Memory B cell (primary cell): ENCODE data around the gene SEMA5A.

Experiments
- ATAC-seq: fragments of 150-1000 bp; cut with Tn5 transposase; 2 replicates; pipeline ENCODE4 v1.10.0; 2021; ENCODE audit warnings: low read depth, mild to moderate bottlenecking, moderate library complexity
- DNase-seq, 2 donors: peaks; one replicate each; pipeline ENCODE4 v3.0.0; 2022; ENCODE audit warnings: low spot score in 2 of 2
- H3K27ac Mint-ChIP-seq: one replicate; pipeline ENCODE4 v1.8.0; 2022; ENCODE audit warnings: mild to moderate bottlenecking, moderate library complexity, mixed read lengths
- H3K27me3 Mint-ChIP-seq: one replicate; pipeline ENCODE4 v1.8.0; 2022; ENCODE audit warnings: mixed read lengths
- H3K36me3 Mint-ChIP-seq: one replicate; pipeline ENCODE4 v1.8.0; 2022; ENCODE audit warnings: mild to moderate bottlenecking, mixed read lengths
- H3K4me1 Mint-ChIP-seq: one replicate; pipeline ENCODE4 v1.8.0; 2022; ENCODE audit warnings: mixed read lengths
- H3K4me3 Mint-ChIP-seq: one replicate; pipeline ENCODE4 v1.8.0; 2022; ENCODE audit warnings: mild to moderate bottlenecking, moderate library complexity, mixed read lengths
- H3K9me3 Mint-ChIP-seq: one replicate; pipeline ENCODE4 v1.8.0; 2022; ENCODE audit warnings: mixed read lengths

Gene SEMA5A

GRCh38 chr5:9046756-9047481 is 499.0 kb downstream of the SEMA5A start:
- H3K4me1 Mint-ChIP-seq: no peaks in the 10 kb centered on the region
- no peak for DNase-seq
- no peak for ATAC-seq
- no peak overlapping the region for H3K4me3 Mint-ChIP-seq
- no peaks in the 10 kb centered on the region for H3K9me3 Mint-ChIP-seq
- H3K27me3 Mint-ChIP-seq: no peaks in the 10 kb centered on the region
- no peaks in the 10 kb centered on the region for H3K36me3 Mint-ChIP-seq
- H3K27ac Mint-ChIP-seq: no peak overlapping the region

GRCh38 chr5:9045946-9046345 is 499.9 kb downstream of the SEMA5A start:
- no peaks in the 10 kb centered on the region for H3K36me3 Mint-ChIP-seq
- no peaks in the 10 kb centered on the region for H3K9me3 Mint-ChIP-seq
- ATAC-seq: no peak
- H3K4me1 Mint-ChIP-seq: no peaks in the 10 kb centered on the region
- H3K4me3 Mint-ChIP-seq: no peak overlapping the region
- H3K27me3 Mint-ChIP-seq: no peaks in the 10 kb centered on the region
- DNase-seq: no peak
- no peak overlapping the region for H3K27ac Mint-ChIP-seq

DNA sequence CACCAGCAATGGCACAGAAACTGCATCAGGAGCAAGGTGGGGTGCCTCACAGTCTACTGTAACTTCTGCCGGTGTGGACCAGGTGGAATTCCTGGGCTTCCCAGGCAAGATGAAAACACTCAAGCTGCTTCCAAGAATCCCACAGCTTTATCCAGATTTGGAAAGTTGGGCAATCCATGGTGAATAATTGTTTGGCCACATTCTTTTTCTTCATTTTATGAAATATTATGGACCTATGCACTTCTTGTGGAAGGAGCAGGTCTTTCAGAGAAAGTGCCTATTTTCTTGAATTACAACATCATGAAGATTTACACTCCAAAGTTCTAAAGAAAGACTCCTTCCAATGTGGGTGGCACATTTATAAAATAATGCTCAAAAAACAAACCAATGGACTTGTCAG is 503.6 kb downstream of the SEMA5A start:
- Mint-ChIP-seq H3K36me3 (no peaks in the 10 kb centered on the region), H3K27me3 (no peaks in the 10 kb centered on the region)
- no peak for ATAC-seq

DNA sequence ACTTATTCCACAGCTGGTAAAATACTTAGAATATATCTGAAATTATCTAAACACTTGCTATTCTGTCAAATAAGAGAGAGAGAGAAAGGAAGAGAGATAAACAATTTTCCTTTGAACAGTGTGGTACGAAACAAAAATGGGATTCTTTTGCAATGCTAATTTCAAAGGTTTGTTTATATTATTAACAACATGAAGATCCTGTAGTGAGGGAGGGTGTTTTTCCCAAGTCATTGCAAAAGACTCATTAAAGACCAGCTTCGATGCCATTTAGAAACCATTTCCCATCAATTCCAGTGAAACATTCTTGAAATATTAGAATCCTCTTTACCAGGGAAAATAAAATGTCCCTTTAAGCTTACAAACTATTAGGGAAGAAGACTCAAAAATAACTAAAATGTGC is 505.4 kb downstream of the SEMA5A start:
- H3K36me3 Mint-ChIP-seq: no peaks in the 10 kb centered on the region
- H3K9me3 Mint-ChIP-seq: peaks cover 3% of the 10 kb centered on the region
- no peak for ATAC-seq
- no peak for DNase-seq
- no peaks in the 10 kb centered on the region for H3K27me3 Mint-ChIP-seq
- H3K27ac Mint-ChIP-seq: no peak overlapping the region
- H3K4me3 Mint-ChIP-seq: no peak overlapping the region
- no peaks in the 10 kb centered on the region for H3K4me1 Mint-ChIP-seq

More for the DNA sequence above, 503.6 kb downstream of the SEMA5A start:
- H3K27ac Mint-ChIP-seq: no peak overlapping the region
- DNase-seq: no peak
- H3K9me3 Mint-ChIP-seq: peaks cover 3% of the 10 kb centered on the region
- no peaks in the 10 kb centered on the region for H3K4me1 Mint-ChIP-seq
- H3K4me3 Mint-ChIP-seq: no peak overlapping the region

GRCh38 chr5:9037048-9037447 is 508.8 kb downstream of the SEMA5A start:
- no peaks in the 10 kb centered on the region for H3K36me3 Mint-ChIP-seq
- no peak overlapping the region for H3K27ac Mint-ChIP-seq
- H3K4me3 Mint-ChIP-seq: no peak overlapping the region
- no peaks in the 10 kb centered on the region for H3K4me1 Mint-ChIP-seq
- H3K27me3 Mint-ChIP-seq: no peaks in the 10 kb centered on the region
- no peak for ATAC-seq
- DNase-seq: no peak
- peaks cover 3% of the 10 kb centered on the region for H3K9me3 Mint-ChIP-seq

GRCh38 chr5:9035346-9035745 is 510.5 kb downstream of the SEMA5A start:
- no peaks in the 10 kb centered on the region for H3K27me3 Mint-ChIP-seq
- H3K9me3 Mint-ChIP-seq: peaks cover 3% of the 10 kb centered on the region
- no peaks in the 10 kb centered on the region for H3K4me1 Mint-ChIP-seq
- no peaks in the 10 kb centered on the region for H3K36me3 Mint-ChIP-seq
- H3K27ac Mint-ChIP-seq: no peak overlapping the region
- ATAC-seq (no peak), DNase-seq (no peak)
- no peak overlapping the region for H3K4me3 Mint-ChIP-seq

DNA sequence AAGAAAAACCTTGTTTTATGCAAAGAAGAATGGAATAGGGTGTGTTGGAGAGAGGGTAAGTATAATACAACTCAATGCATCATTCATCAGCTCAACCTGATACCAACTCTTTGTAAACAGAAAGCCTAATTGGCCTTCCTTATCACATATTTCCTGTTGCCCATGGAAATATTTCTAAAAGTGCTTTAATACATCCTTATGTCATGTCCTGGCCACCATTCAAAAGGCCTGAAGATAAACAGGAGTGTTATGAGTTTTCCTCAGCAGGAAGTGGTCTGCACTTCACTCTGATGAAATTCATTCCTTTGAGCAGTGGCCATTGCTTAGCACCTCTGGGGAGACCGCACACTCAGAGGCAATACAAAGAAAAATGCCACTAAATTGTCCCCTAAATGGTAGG is 511.2 kb downstream of the SEMA5A start:
- no peak for DNase-seq
- no peak for ATAC-seq
- no peaks in the 10 kb centered on the region for H3K9me3 Mint-ChIP-seq
- H3K36me3 Mint-ChIP-seq: no peaks in the 10 kb centered on the region
- H3K27me3 Mint-ChIP-seq: no peaks in the 10 kb centered on the region
- H3K4me3 Mint-ChIP-seq: no peak overlapping the region
- H3K4me1 Mint-ChIP-seq: no peaks in the 10 kb centered on the region
- H3K27ac Mint-ChIP-seq: no peak overlapping the region

GRCh38 chr5:9033524-9033923 is 512.4 kb downstream of the SEMA5A start:
- DNase-seq (no peak), ATAC-seq (no peak)
- no peaks in the 10 kb centered on the region for H3K36me3 Mint-ChIP-seq
- no peaks in the 10 kb centered on the region for H3K27me3 Mint-ChIP-seq
- H3K27ac Mint-ChIP-seq: no peak overlapping the region
- H3K9me3 Mint-ChIP-seq: no peaks in the 10 kb centered on the region
- no peaks in the 10 kb centered on the region for H3K4me1 Mint-ChIP-seq
- no peak overlapping the region for H3K4me3 Mint-ChIP-seq

DNA sequence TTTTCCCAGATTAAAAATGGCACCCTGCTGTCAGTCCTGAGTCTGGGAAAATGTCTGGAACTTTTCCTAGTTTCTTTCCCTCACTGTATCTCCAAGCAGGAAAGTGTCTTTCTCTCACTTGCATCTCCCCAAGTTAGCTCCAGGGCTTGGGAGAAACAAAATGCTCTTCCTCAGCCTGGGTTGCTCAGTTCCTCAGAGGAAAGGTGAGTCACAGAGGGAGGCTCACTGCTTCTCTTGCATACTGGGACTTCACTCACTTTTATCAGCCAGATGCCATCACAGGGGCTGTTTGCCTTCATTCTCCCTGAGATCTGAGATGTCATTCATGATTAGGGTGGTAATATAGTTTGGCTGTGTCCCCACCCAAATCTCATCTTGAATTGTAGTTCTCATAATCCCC is 519.9 kb downstream of the SEMA5A start:
- Mint-ChIP-seq H3K9me3 (peaks cover 13% of the 10 kb centered on the region), H3K4me1 (no peaks in the 10 kb centered on the region)

DNA sequence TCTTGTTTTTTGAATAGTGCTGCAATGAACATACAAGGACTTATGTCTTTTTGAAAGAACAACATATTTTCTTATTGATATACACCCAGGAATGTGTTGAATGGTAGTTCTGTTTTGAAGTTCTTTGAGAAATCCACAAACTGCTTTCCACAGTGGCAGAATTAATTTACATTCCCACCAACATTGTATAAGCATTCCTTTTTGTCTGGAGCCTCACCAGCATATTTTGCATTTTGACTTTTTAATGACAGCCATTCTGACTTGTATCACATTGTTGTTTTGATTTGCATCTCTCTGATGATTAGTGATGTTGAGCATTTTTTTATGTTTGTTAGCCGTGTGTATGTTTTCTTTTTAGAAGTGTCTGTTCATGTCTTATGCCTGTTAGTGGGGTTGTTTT is 524.9 kb downstream of the SEMA5A start:
- ATAC-seq (no peak), DNase-seq (no peak)
- H3K4me3 Mint-ChIP-seq: no peak overlapping the region
- no peak overlapping the region for H3K27ac Mint-ChIP-seq
- peaks cover 8% of the 10 kb centered on the region for H3K9me3 Mint-ChIP-seq
- peaks cover 2% of the 10 kb centered on the region for H3K36me3 Mint-ChIP-seq
- H3K27me3 Mint-ChIP-seq: no peaks in the 10 kb centered on the region
- no peaks in the 10 kb centered on the region for H3K4me1 Mint-ChIP-seq

More for the DNA sequence above, 519.9 kb downstream of the SEMA5A start:
- no peak overlapping the region for H3K4me3 Mint-ChIP-seq
- peaks cover 3% of the 10 kb centered on the region for H3K36me3 Mint-ChIP-seq
- ATAC-seq (no peak), DNase-seq (no peak)
- no peaks in the 10 kb centered on the region for H3K27me3 Mint-ChIP-seq
- H3K27ac Mint-ChIP-seq: no peak overlapping the region

GRCh38 chr5:9015937-9016270 is 530.0 kb downstream of the SEMA5A start:
- Mint-ChIP-seq H3K4me3 (no peak overlapping the region), H3K27ac (no peak overlapping the region), H3K9me3 (no peaks in the 10 kb centered on the region), H3K36me3 (no peaks in the 10 kb centered on the region), H3K27me3 (no peaks in the 10 kb centered on the region), H3K4me1 (no peaks in the 10 kb centered on the region)
- ATAC-seq: no peak
- DNase-seq: no peak

- no peak for DNase-seq
Measured at GRCh38 chr5:9015260-9015936, 530.5 kb downstream of the SEMA5A start.

DNA sequence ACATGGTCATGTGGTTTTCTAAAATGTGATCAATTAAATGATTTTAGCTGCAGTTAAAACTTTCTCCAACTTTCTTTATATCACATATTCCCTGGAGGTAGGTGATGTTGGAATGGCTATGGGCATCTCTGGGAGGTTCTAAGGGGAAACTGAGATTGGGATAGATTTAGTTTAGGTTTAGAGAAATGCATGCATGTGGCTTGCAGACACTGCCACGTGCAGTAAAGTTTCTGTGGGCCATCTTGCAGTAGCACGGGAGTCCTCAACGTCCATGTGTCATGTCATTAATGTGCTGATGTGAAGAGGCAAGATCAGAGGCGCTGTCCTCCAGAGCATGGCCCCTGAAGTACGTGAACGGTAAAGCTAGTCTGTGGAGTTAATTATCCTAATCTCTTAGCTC is 532.7 kb downstream of the SEMA5A start:
- H3K27me3 Mint-ChIP-seq: peaks cover 4% of the 10 kb centered on the region
- ATAC-seq (no peak), DNase-seq (no peak)
- H3K36me3 Mint-ChIP-seq: no peaks in the 10 kb centered on the region
- no peak overlapping the region for H3K4me3 Mint-ChIP-seq
- H3K4me1 Mint-ChIP-seq: no peaks in the 10 kb centered on the region
- no peak overlapping the region for H3K27ac Mint-ChIP-seq
- H3K9me3 Mint-ChIP-seq: peaks cover 4% of the 10 kb centered on the region

More at GRCh38 chr5:9015260-9015936, 530.5 kb downstream of the SEMA5A start:
- H3K4me3 Mint-ChIP-seq: no peak overlapping the region
- no peak overlapping the region for H3K27ac Mint-ChIP-seq
- no peaks in the 10 kb centered on the region for H3K4me1 Mint-ChIP-seq
- H3K27me3 Mint-ChIP-seq: no peaks in the 10 kb centered on the region
- no peak for ATAC-seq
- no peaks in the 10 kb centered on the region for H3K36me3 Mint-ChIP-seq
- no peaks in the 10 kb centered on the region for H3K9me3 Mint-ChIP-seq

DNA sequence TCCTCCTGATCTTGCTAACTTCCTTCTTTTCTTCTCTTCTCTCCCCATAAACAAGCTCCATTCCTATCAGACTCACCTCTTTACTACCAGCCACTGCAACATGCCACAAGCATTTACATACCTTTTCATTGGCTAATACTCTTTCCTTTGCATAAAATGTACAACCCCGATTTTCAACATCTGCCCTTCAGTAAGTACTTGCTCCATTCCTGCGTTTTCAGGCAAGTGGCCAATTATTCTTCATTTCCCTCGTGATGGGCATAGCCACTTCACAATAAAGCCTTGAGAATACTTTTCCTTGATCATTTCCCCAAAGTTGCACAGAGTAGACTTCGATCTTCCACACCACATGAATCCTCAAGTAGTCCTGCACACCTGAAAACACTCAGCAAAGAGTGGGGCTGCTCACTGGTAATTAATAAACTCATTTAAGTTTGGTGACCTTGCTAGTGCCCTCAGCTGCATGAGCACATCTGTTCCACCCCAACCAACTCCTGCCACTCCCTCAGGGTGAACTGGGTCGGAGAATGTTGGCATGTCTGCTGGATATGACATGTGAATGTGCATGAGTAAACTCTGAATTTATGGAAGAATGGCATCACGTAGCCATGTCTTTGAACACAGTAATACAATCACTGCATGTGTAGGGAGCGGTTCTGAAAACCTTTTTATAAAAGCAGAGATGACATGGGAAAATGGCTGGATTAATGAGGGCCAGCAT is 535.8 kb downstream of the SEMA5A start:
- Mint-ChIP-seq H3K9me3 (peaks cover 9% of the 10 kb centered on the region), H3K27ac (no peak overlapping the region), H3K4me1 (no peaks in the 10 kb centered on the region), H3K4me3 (no peak overlapping the region), H3K36me3 (no peaks in the 10 kb centered on the region), H3K27me3 (peaks cover 7% of the 10 kb centered on the region)
- no peak for DNase-seq
- no peak for ATAC-seq
